ENCODE data around the gene NBPF10.
"Not testable (repeated sequence)": the region's sequence is repeated elsewhere in the genome, so short reads cannot be mapped to it uniquely, and the experiment has no call there.

Gene NBPF10

GRCh38 chr1:146144465-146144864, at the start of gene NBPF10:
Gene NBPF10 (minus strand): TSS chr1:146144804. CDS start chr1:146144769, 35 bp downstream.
- not testable (repeated sequence) for DNase-seq

- DNase-seq, result not testable (repeated sequence)
Observed at GRCh38 chr1:146174531-146174930, 29.9 kb upstream of the NBPF10 start.

GRCh38 chr1:146167740-146168139, 23.1 kb upstream of the NBPF10 start:
- DNase-seq, result not testable (repeated sequence)

GRCh38 chr1:146167273-146167672, 22.7 kb upstream of the NBPF10 start:
- DNase-seq, result not testable (repeated sequence)
